ENCODE measurements around the gene CMTM7.

DNA sequence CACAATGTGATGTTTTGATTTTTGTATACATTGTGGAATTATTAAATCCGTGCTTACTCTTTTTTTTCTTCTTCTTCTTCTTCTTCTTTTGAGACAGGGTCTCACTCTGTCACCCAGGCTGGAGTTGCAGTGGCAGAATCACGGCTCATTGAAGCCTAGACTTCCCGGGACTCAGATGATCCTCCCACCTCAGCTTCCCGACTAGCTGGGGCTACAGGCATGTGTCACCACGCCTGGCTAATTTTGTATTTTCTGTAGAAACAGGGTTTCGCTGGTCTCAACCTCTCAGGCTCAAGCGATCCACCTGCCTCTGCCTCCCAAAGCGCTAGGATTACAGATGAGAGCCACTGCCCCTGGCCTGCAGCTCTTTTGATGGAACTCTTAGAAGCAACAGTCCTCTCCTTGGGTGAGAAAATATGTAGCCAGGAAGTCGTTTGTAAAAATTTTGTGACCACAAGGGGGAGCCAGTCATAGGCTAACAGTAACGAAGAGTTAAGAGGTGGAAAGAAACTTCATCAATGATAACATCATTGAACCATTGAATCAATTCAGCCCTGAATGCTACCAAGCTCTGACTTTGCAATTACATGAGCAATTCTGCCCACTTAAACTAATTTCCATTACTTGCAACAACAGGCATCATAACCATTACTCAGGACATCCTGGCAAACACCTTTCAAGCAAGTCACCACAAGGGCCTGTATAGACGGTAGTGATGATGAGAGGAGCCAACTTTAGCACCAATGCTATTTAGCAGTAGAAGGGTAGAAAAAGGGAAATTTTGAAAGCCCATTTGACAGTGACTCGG lies 16.7 kb upstream of the CMTM7 start:
- TF ChIP-seq, protein P1, sequence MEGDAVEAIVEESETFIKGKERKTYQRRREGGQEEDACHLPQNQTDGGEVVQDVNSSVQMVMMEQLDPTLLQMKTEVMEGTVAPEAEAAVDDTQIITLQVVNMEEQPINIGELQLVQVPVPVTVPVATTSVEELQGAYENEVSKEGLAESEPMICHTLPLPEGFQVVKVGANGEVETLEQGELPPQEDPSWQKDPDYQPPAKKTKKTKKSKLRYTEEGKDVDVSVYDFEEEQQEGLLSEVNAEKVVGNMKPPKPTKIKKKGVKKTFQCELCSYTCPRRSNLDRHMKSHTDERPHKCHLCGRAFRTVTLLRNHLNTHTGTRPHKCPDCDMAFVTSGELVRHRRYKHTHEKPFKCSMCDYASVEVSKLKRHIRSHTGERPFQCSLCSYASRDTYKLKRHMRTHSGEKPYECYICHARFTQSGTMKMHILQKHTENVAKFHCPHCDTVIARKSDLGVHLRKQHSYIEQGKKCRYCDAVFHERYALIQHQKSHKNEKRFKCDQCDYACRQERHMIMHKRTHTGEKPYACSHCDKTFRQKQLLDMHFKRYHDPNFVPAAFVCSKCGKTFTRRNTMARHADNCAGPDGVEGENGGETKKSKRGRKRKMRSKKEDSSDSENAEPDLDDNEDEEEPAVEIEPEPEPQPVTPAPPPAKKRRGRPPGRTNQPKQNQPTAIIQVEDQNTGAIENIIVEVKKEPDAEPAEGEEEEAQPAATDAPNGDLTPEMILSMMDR (IDR thresholded peaks at IDR 0.05; ENCODE audit: insufficient read depth, low read length): peak; percentile 27
- TF ChIP-seq, protein P2, sequence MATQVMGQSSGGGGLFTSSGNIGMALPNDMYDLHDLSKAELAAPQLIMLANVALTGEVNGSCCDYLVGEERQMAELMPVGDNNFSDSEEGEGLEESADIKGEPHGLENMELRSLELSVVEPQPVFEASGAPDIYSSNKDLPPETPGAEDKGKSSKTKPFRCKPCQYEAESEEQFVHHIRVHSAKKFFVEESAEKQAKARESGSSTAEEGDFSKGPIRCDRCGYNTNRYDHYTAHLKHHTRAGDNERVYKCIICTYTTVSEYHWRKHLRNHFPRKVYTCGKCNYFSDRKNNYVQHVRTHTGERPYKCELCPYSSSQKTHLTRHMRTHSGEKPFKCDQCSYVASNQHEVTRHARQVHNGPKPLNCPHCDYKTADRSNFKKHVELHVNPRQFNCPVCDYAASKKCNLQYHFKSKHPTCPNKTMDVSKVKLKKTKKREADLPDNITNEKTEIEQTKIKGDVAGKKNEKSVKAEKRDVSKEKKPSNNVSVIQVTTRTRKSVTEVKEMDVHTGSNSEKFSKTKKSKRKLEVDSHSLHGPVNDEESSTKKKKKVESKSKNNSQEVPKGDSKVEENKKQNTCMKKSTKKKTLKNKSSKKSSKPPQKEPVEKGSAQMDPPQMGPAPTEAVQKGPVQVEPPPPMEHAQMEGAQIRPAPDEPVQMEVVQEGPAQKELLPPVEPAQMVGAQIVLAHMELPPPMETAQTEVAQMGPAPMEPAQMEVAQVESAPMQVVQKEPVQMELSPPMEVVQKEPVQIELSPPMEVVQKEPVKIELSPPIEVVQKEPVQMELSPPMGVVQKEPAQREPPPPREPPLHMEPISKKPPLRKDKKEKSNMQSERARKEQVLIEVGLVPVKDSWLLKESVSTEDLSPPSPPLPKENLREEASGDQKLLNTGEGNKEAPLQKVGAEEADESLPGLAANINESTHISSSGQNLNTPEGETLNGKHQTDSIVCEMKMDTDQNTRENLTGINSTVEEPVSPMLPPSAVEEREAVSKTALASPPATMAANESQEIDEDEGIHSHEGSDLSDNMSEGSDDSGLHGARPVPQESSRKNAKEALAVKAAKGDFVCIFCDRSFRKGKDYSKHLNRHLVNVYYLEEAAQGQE (IDR thresholded peaks at IDR 0.05; ENCODE audit: insufficient replicate concordance, low read depth): no peak
- TF ChIP-seq SPI1 (IDR thresholded peaks at IDR 0.05; ENCODE audit: borderline replicate concordance, low read depth): peak; percentile 27; the same call in 1 of the 2 replicates
